ENCODE measurements around the gene SLC35A5.

- no peak for TF ChIP-seq POLR2A (IDR thresholded peaks at IDR 0.05)
- TF ChIP-seq, protein P1, sequence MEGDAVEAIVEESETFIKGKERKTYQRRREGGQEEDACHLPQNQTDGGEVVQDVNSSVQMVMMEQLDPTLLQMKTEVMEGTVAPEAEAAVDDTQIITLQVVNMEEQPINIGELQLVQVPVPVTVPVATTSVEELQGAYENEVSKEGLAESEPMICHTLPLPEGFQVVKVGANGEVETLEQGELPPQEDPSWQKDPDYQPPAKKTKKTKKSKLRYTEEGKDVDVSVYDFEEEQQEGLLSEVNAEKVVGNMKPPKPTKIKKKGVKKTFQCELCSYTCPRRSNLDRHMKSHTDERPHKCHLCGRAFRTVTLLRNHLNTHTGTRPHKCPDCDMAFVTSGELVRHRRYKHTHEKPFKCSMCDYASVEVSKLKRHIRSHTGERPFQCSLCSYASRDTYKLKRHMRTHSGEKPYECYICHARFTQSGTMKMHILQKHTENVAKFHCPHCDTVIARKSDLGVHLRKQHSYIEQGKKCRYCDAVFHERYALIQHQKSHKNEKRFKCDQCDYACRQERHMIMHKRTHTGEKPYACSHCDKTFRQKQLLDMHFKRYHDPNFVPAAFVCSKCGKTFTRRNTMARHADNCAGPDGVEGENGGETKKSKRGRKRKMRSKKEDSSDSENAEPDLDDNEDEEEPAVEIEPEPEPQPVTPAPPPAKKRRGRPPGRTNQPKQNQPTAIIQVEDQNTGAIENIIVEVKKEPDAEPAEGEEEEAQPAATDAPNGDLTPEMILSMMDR (IDR thresholded peaks at IDR 0.05) = no peak
These were observed 21.3 kb downstream of the SLC35A5 start for GRCh38 chr3:112583105-112583504.

Measured in uterus (tissue), 2 donors.